Naive thymus-derived CD8-positive, alpha-beta T cell (primary cell): ENCODE results near the gene ZBTB49. TPM values are rescaled to one million over a fixed set of nuclear protein-coding genes. Genes with fewer than 3 reads are reported as not detected.

Experiments used
- ATAC-seq, 2 donors: fragments of 150-1000 bp; cut with Tn5 transposase in 1 of 2; sonication (Bioruptor Pico), chemical (Tn5 transposase) in 1 of 2; 1 replicate in 1 of 2; 2 replicates in 1 of 2; pipeline ENCODE4 v1.10.0; 2021; ENCODE audit warnings: mild to moderate bottlenecking in 2 of 2, moderate library complexity in 2 of 2
- POLR2A ChIA-PET: fragments of 350-600 bp; sonication (Branson Sonifier 250); formaldehyde crosslinking; loops from one replicate; lab custom pipeline; 2021; ENCODE audit warnings: antibody characterized with exemption; lab: Charles Lee
- DNase-seq, 10 donors: peaks; one replicate each; pipeline versions ENCODE4 v3.0.0 to v3.0.0-alpha.2; 2020 to 2022
- H3K27ac Mint-ChIP-seq, 10 donors: one replicate each; pipeline ENCODE4 v1.8.0; 2020 to 2022; ENCODE audit warnings: mild to moderate bottlenecking in 10 of 10, mixed read lengths in 10 of 10, moderate library complexity in 4 of 10, inconsistent platforms in 1 of 10
- H3K27me3 Mint-ChIP-seq, 5 donors: one replicate each; pipeline ENCODE4 v1.8.0; 2021 to 2022; ENCODE audit warnings: mixed read lengths in 5 of 5
- H3K36me3 Mint-ChIP-seq, 3 donors: one replicate each; pipeline ENCODE4 v1.8.0; 2020 to 2022; ENCODE audit warnings: mixed read lengths in 3 of 3, mild to moderate bottlenecking in 2 of 3, inconsistent platforms in 1 of 3
- H3K4me1 Mint-ChIP-seq, 4 donors: one replicate each; pipeline ENCODE4 v1.8.0; 2021 to 2022; ENCODE audit warnings: mixed read lengths in 4 of 4
- H3K4me3 Mint-ChIP-seq, 10 donors: one replicate each; pipeline ENCODE4 v1.8.0; 2020 to 2022; ENCODE audit warnings: mild to moderate bottlenecking in 10 of 10, mixed read lengths in 10 of 10, moderate library complexity in 6 of 10, inconsistent platforms in 1 of 10
- H3K9me3 Mint-ChIP-seq, 9 donors: one replicate each; pipeline ENCODE4 v1.8.0; 2020 to 2022; ENCODE audit warnings: mixed read lengths in 9 of 9, mild to moderate bottlenecking in 3 of 9, inconsistent platforms in 1 of 9, moderate library complexity in 1 of 9
- polyA plus RNA-seq, 3 donors: library from polyadenylated mRNA; unstranded; fragments of 300-500 nt; fragmentation: Illumina TruSeq; gene quantifications; one replicate each; pipeline ENCODE4 v1.2.3, GENCODE V29; 2021
- total RNA-seq, 8 experiments: library from RNA in 2 of 8; stranded (reverse) in 2 of 8; gene quantifications; one replicate each; pipeline ENCODE4 v1.2.3 and lab custom pipeline; 2021 to 2026

ZBTB49 gene
- total and polyA plus RNA-seq, 5 experiments from 2014 or later, result 3.2 to 13.1 (median 4.5) TPM

- DNase-seq, result no peak
- no peak overlapping the region for H3K4me3 Mint-ChIP-seq
- H3K36me3 Mint-ChIP-seq, result peaks cover 0 to 75% (median 15%) of the 10 kb centered on the region in 3 donors
- H3K27me3 Mint-ChIP-seq, result no peaks in the 10 kb centered on the region
- H3K9me3 Mint-ChIP-seq, result no peaks in the 10 kb centered on the region
- no peaks in the 10 kb centered on the region for H3K4me1 Mint-ChIP-seq
- no peak for ATAC-seq
- POLR2A ChIA-PET, result no interaction called here
- peak overlapping the region in 1 of 10 donors; percentile 41 for H3K27ac Mint-ChIP-seq
Observed at GRCh38 chr4:4316150-4316495, 26.1 kb downstream of the ZBTB49 start.

- no peak overlapping the region for H3K4me3 Mint-ChIP-seq
- H3K36me3 Mint-ChIP-seq, result peaks cover 0 to 84% (median 25%) of the 10 kb centered on the region in 3 donors
- ATAC-seq (no peak), DNase-seq (no peak)
- no peak overlapping the region for H3K27ac Mint-ChIP-seq
- POLR2A ChIA-PET, result no interaction called here
- H3K27me3 Mint-ChIP-seq, result no peaks in the 10 kb centered on the region
- H3K4me1 Mint-ChIP-seq, result peaks cover 0 to 3% (median 0%) of the 10 kb centered on the region in 4 donors
- H3K9me3 Mint-ChIP-seq, result no peaks in the 10 kb centered on the region
Observed at GRCh38 chr4:4317496-4318232, 27.6 kb downstream of the ZBTB49 start.

GRCh38 chr4:4320528-4320927 lies 30.5 kb downstream of the ZBTB49 start:
- no peak overlapping the region for H3K4me3 Mint-ChIP-seq
- peaks cover 0 to 65% (median 26%) of the 10 kb centered on the region in 3 donors for H3K36me3 Mint-ChIP-seq
- H3K4me1 Mint-ChIP-seq, result peaks cover 0 to 7% (median 2%) of the 10 kb centered on the region in 4 donors
- peak overlapping the region in 1 of 10 donors; percentile 31 for H3K27ac Mint-ChIP-seq
- POLR2A ChIA-PET, result interaction anchor here (0.6 kb wide), 1 partner anchor 21 kb away, joined by 3 read pairs; no protein-coding TSS in a partner anchor
- no peaks in the 10 kb centered on the region for H3K9me3 Mint-ChIP-seq
- DNase-seq (no peak), ATAC-seq (no peak)
- H3K27me3 Mint-ChIP-seq, result no peaks in the 10 kb centered on the region

GRCh38 chr4:4320951-4321714 lies 31.1 kb downstream of the ZBTB49 start:
- DNase-seq, result no peak
- peak overlapping the region in 2 of 10 donors; percentile 31 to 89 for H3K27ac Mint-ChIP-seq
- no peaks in the 10 kb centered on the region for H3K9me3 Mint-ChIP-seq
- no peak for ATAC-seq
- H3K27me3 Mint-ChIP-seq, result no peaks in the 10 kb centered on the region
- H3K36me3 Mint-ChIP-seq, result peaks cover 0 to 59% (median 24%) of the 10 kb centered on the region in 3 donors
- peaks cover 0 to 7% (median 2%) of the 10 kb centered on the region in 4 donors for H3K4me1 Mint-ChIP-seq
- POLR2A ChIA-PET, result interaction anchor here (0.6 kb wide), 1 partner anchor 20 kb away, joined by 3 read pairs; no protein-coding TSS in a partner anchor
- no peak overlapping the region for H3K4me3 Mint-ChIP-seq

- POLR2A ChIA-PET, result interaction anchor here (0.6 kb wide), 1 partner anchor 18 kb away, joined by 3 read pairs; no protein-coding TSS in a partner anchor
- H3K36me3 Mint-ChIP-seq, result peaks cover 0 to 49% (median 20%) of the 10 kb centered on the region in 3 donors
- DNase-seq, result no peak
- H3K27ac Mint-ChIP-seq, result peak overlapping the region in 2 of 10 donors; percentile 27 to 53
- H3K27me3 Mint-ChIP-seq, result no peaks in the 10 kb centered on the region
- no peak for ATAC-seq
- H3K4me3 Mint-ChIP-seq, result no peak overlapping the region
- no peaks in the 10 kb centered on the region for H3K9me3 Mint-ChIP-seq
- peaks cover 0 to 7% (median 2%) of the 10 kb centered on the region in 4 donors for H3K4me1 Mint-ChIP-seq
Observed at GRCh38 chr4:4321951-4322688, 32.1 kb downstream of the ZBTB49 start.

GRCh38 chr4:4323705-4324534 lies 33.9 kb downstream of the ZBTB49 start:
- POLR2A ChIA-PET, result interaction anchor here (0.9 kb wide), 1 partner anchor 31 kb away, joined by 3 read pairs; no protein-coding TSS in a partner anchor
- DNase-seq, result no peak
- Mint-ChIP-seq H3K4me3 (no peak overlapping the region), H3K27ac (peak overlapping the region in 6 of 10 donors; percentile 1 to 88 (median 68)), H3K27me3 (no peaks in the 10 kb centered on the region), H3K9me3 (no peaks in the 10 kb centered on the region), H3K36me3 (peaks cover 0 to 37% (median 18%) of the 10 kb centered on the region in 3 donors), H3K4me1 (peaks cover 0 to 7% (median 2%) of the 10 kb centered on the region in 4 donors)
- ATAC-seq, result no peak

- Mint-ChIP-seq H3K27me3 (no peaks in the 10 kb centered on the region), H3K9me3 (peaks cover 0 to 2% (median 0%) of the 10 kb centered on the region in 9 donors), H3K36me3 (peaks cover 0 to 27% (median 18%) of the 10 kb centered on the region in 3 donors), H3K4me3 (no peak overlapping the region), H3K4me1 (peaks cover 0 to 7% (median 2%) of the 10 kb centered on the region in 4 donors), H3K27ac (peak overlapping the region in 1 of 10 donors; percentile 47)
- DNase-seq, result no peak
- POLR2A ChIA-PET, result no interaction called here
- no peak for ATAC-seq
Observed at GRCh38 chr4:4325321-4325720, 35.3 kb downstream of the ZBTB49 start.

GRCh38 chr4:4326166-4326565 lies 36.1 kb downstream of the ZBTB49 start:
- POLR2A ChIA-PET, result no interaction called here
- peaks cover 0 to 7% (median 2%) of the 10 kb centered on the region in 4 donors for H3K4me1 Mint-ChIP-seq
- H3K27me3 Mint-ChIP-seq, result no peaks in the 10 kb centered on the region
- peaks cover 0 to 2% (median 0%) of the 10 kb centered on the region in 9 donors for H3K9me3 Mint-ChIP-seq
- DNase-seq (no peak), ATAC-seq (no peak)
- H3K36me3 Mint-ChIP-seq, result peaks cover 0 to 19% (median 10%) of the 10 kb centered on the region in 3 donors
- H3K27ac Mint-ChIP-seq, result peak overlapping the region in 1 of 10 donors; percentile 47
- no peak overlapping the region for H3K4me3 Mint-ChIP-seq

GRCh38 chr4:4327652-4328121 lies 37.6 kb downstream of the ZBTB49 start:
- DNase-seq, result no peak
- H3K27ac Mint-ChIP-seq, result peak overlapping the region in 1 of 10 donors; percentile 24
- POLR2A ChIA-PET, result interaction anchor here (0.5 to 0.9 kb wide), 2 partner anchors 29 to 37 kb away, joined by 3 read pairs; partner anchors contain the start of genes LYAR and ZBTB49

GRCh38 chr4:4328206-4328605 lies 38.2 kb downstream of the ZBTB49 start:
- peaks cover 0 to 6% (median 0%) of the 10 kb centered on the region in 3 donors for H3K36me3 Mint-ChIP-seq
- no peak overlapping the region for H3K4me3 Mint-ChIP-seq
- POLR2A ChIA-PET, result no interaction called here
- ATAC-seq (no peak), DNase-seq (no peak)
- H3K9me3 Mint-ChIP-seq, result peaks cover 0 to 2% (median 0%) of the 10 kb centered on the region in 9 donors
- H3K4me1 Mint-ChIP-seq, result peaks cover 0 to 5% (median 2%) of the 10 kb centered on the region in 4 donors
- H3K27ac Mint-ChIP-seq, result no peak overlapping the region
- no peaks in the 10 kb centered on the region for H3K27me3 Mint-ChIP-seq

More at GRCh38 chr4:4327652-4328121, 37.6 kb downstream of the ZBTB49 start:
- Mint-ChIP-seq H3K4me3 (no peak overlapping the region), H3K36me3 (peaks cover 0 to 7% (median under 1%) of the 10 kb centered on the region in 3 donors), H3K4me1 (peaks cover 0 to 5% (median 3%) of the 10 kb centered on the region in 4 donors), H3K27me3 (no peaks in the 10 kb centered on the region), H3K9me3 (peaks cover 0 to 2% (median 0%) of the 10 kb centered on the region in 9 donors)
- ATAC-seq, result no peak

- DNase-seq, result no peak
- peaks cover 0 to 5% (median 1%) of the 10 kb centered on the region in 4 donors for H3K4me1 Mint-ChIP-seq
- H3K36me3 Mint-ChIP-seq, result peaks cover 0 to 1% (median 0%) of the 10 kb centered on the region in 3 donors
- ATAC-seq, result no peak
- POLR2A ChIA-PET, result no interaction called here
- no peak overlapping the region for H3K27ac Mint-ChIP-seq
- H3K27me3 Mint-ChIP-seq, result no peaks in the 10 kb centered on the region
- H3K9me3 Mint-ChIP-seq, result peaks cover 0 to 2% (median 0%) of the 10 kb centered on the region in 9 donors
- H3K4me3 Mint-ChIP-seq, result no peak overlapping the region
Observed at GRCh38 chr4:4328840-4329239, 38.8 kb downstream of the ZBTB49 start.
